OCI-M2 (cell line): ENCODE measurements around the gene LRRC56.

Experiments
- DNase-seq: peaks from one replicate; lab custom pipeline; 2025; ENCODE audit not compliant: unreplicated experiment; lab: John Stamatoyannopoulos, UW

Gene LRRC56

GRCh38 chr11:536841-537621 lies at the start of gene LRRC56:
LRRC56 (plus strand) TSS chr11:537527; CDS start chr11:540685, 3,158 bp downstream.
- peak; percentile 45 for DNase-seq

- DNase-seq, result no peak
Measured at GRCh38 chr11:487571-488021, 49.7 kb upstream of the LRRC56 start.

GRCh38 chr11:488062-488461 lies 49.3 kb upstream of the LRRC56 start:
- no peak for DNase-seq

GRCh38 chr11:488579-488978 lies 48.7 kb upstream of the LRRC56 start:
- DNase-seq, result no peak

GRCh38 chr11:488992-489391 lies 48.3 kb upstream of the LRRC56 start:
- DNase-seq, result no peak

GRCh38 chr11:489610-490185 lies 47.6 kb upstream of the LRRC56 start:
- DNase-seq, result no peak

- no peak for DNase-seq
Measured at GRCh38 chr11:490186-490929, 47.0 kb upstream of the LRRC56 start.

GRCh38 chr11:490930-491260 lies 46.4 kb upstream of the LRRC56 start:
- no peak for DNase-seq

- no peak for DNase-seq
Measured at GRCh38 chr11:491358-491757, 46.0 kb upstream of the LRRC56 start.

GRCh38 chr11:492427-493226 lies 44.7 kb upstream of the LRRC56 start:
- DNase-seq, result no peak

GRCh38 chr11:494761-495536 lies 42.4 kb upstream of the LRRC56 start:
- no peak for DNase-seq

GRCh38 chr11:495537-495931 lies 41.8 kb upstream of the LRRC56 start:
- DNase-seq, result no peak

GRCh38 chr11:496834-497564 lies 40.3 kb upstream of the LRRC56 start:
- DNase-seq, result no peak

GRCh38 chr11:497565-498296 lies 39.6 kb upstream of the LRRC56 start:
- no peak for DNase-seq

GRCh38 chr11:498297-499181 lies 38.8 kb upstream of the LRRC56 start:
- no peak for DNase-seq

- no peak for DNase-seq
Measured at GRCh38 chr11:499201-500076, 37.9 kb upstream of the LRRC56 start.

- no peak for DNase-seq
Measured at GRCh38 chr11:501001-501682, 36.2 kb upstream of the LRRC56 start.
